Large intestine (tissue), 3 donors: Measurements from ENCODE around the gene TLL2. TPM values are rescaled to one million over a fixed set of nuclear protein-coding genes. Genes with fewer than 3 reads are reported as not detected.
A peak's percentile ranks its signal among the peaks of the same experiment; 100 is the strongest.

ENCODE experiments used
- DNase-seq, 2 donors: peaks; one replicate each; pipeline versions ENCODE4 v3.0.0 to v3.0.0-alpha.2; 2013
- H3K27ac ChIP-seq: one replicate; pipeline ENCODE4 v1.5.1; 2013; ENCODE audit warnings: low read length
- H3K27me3 ChIP-seq: 2 replicates; pipeline ENCODE4 v1.6.1; 2013; ENCODE audit warnings: low read length; ENCODE audit not compliant: control insufficient read depth, insufficient read depth
- H3K36me3 ChIP-seq: 2 replicates; pipeline ENCODE4 v1.6.1; 2013; ENCODE audit warnings: low read length; ENCODE audit not compliant: control insufficient read depth, insufficient read depth
- H3K4me1 ChIP-seq: one replicate; pipeline ENCODE4 v1.6.1; 2013; ENCODE audit warnings: low read length; ENCODE audit not compliant: control insufficient read depth, insufficient read depth
- H3K4me3 ChIP-seq: one replicate; pipeline ENCODE4 v1.5.1; 2013; ENCODE audit warnings: low read length
- H3K9me3 ChIP-seq: one replicate; pipeline ENCODE4 v1.6.1; 2013; ENCODE audit warnings: mild to moderate bottlenecking, low read depth, low read length, moderate library complexity; ENCODE audit not compliant: control insufficient read depth
- WGBS: methylation state at CpG from one replicate; pipeline ENCODE4 v1.1.5; 2013; ENCODE audit warnings: low lambda C conversion rate; ENCODE audit not compliant: insufficient coverage; 5-methylcytosine and 5-hydroxymethylcytosine counted together
- polyA plus RNA-seq: library from polyadenylated mRNA; unstranded; fragments of 120-200 nt; gene quantifications from one replicate; pipeline ENCODE4 v1.2.1, GENCODE V29; 2013

Gene TLL2
- polyA plus RNA-seq, 1 donor = 0.99 TPM

DNA sequence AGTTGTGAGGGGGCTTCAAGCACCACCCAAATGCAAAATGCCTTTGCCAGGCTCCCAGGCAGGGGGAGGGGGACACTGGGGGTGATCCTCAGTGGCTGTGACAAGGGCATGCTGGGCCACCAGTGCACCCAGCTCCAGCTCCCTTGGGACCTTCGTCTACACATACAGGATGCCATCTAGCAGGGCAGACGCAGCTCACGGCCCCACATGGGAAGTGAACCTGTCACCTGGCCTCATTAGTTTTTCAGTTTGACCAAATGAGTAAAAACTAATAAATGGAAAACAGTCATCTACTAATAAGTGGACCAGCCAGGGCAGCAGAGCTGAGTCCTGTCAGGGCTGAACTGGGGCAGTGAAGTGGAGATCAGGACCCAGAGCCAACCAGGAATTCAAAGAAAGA lies 50.2 kb downstream of the TLL2 start:
- Histone ChIP-seq H3K27ac (no peak overlapping the region), H3K9me3 (no peaks in the 10 kb centered on the region), H3K4me3 (no peak overlapping the region), H3K4me1 (no peaks in the 10 kb centered on the region), H3K27me3 (peaks cover 13% of the 10 kb centered on the region), H3K36me3 (no peaks in the 10 kb centered on the region)
- no CpG with 5 or more reads among the region's 3 CpGs for WGBS
- DNase-seq = no peak

DNA sequence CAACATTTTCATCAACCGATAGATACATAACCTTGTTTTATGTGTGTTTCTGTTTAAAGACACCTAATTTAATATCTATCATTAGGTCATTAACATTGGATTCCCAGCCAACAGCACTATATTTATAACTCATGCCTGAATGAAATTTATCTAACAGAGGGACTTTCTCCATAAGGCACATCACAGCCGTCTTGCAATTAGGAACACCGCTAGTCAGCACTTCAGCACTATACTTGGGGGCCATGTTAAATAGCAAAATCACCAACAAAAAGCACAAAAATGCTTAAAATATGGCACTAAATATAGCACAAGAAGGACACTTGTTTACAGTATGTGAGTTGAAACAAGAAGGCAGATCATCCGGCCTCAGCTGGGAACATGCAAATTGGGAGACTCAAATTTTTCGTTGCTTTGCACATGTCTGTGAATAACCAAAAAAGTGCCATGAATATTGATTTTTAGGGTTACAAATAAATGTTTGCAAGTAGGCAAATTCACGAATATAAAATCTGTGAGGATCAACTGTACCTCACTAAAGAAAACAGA lies 51.0 kb downstream of the TLL2 start:
- H3K27ac ChIP-seq = no peak overlapping the region
- no peaks in the 10 kb centered on the region for H3K4me1 ChIP-seq
- H3K4me3 ChIP-seq = no peak overlapping the region
- DNase-seq = no peak
- no peaks in the 10 kb centered on the region for H3K36me3 ChIP-seq
- H3K27me3 ChIP-seq = peaks cover 6% of the 10 kb centered on the region
- 83% methylated on average over 2 of the region's 6 CpGs for WGBS
- H3K9me3 ChIP-seq = no peaks in the 10 kb centered on the region

DNA sequence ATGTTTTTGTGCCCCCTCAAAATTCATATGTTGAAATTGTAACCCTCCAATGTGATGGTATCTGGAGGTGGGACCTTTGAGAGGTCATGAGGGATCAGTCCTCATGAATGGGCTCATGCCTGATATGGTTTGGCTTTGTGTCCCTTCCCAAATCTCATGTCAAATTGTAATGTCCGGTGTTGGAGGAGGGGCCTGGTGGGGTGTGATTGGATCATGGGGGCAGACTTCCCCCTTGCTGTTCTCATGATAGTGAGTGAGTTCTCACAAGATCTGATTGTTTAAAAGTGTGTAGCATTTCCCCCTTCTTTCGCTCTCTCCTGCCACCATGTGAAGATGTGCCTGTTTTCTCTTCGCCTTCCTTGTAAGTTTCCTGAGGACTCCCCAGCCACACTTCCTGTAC lies 53.4 kb downstream of the TLL2 start:
- Histone ChIP-seq H3K36me3 (no peaks in the 10 kb centered on the region), H3K9me3 (no peaks in the 10 kb centered on the region), H3K4me1 (no peaks in the 10 kb centered on the region), H3K27ac (no peak overlapping the region), H3K27me3 (peaks cover 6% of the 10 kb centered on the region), H3K4me3 (no peak overlapping the region)
- 100% methylated on average over 1 of the region's 3 CpGs for WGBS
- DNase-seq = no peak

DNA sequence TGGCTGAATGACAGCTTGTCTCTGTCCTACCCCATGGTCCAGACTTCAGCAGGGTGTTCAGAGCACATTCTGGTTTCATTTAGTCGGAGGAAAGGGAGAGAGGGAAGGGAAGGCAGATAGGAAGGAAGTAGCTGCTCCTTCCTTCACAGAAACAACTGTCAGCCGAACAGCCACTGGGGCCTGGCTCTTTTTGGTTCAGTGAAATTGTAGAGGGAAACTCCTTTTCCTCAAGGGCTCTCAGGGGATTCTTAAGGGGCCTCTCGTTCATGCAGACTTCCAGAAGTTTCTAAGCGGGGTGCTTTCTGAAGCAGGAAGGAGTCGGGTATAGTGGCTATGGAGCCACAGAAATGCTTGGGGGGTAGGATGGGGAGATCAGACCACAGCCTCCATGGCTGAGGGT lies 56.4 kb downstream of the TLL2 start:
- H3K27me3 ChIP-seq = no peaks in the 10 kb centered on the region
- H3K36me3 ChIP-seq = no peaks in the 10 kb centered on the region
- WGBS = 80% methylated on average over 1 of the region's 5 CpGs
- no peak overlapping the region for H3K27ac ChIP-seq
- H3K9me3 ChIP-seq = no peaks in the 10 kb centered on the region
- no peaks in the 10 kb centered on the region for H3K4me1 ChIP-seq
- no peak overlapping the region for H3K4me3 ChIP-seq
- DNase-seq = no peak

DNA sequence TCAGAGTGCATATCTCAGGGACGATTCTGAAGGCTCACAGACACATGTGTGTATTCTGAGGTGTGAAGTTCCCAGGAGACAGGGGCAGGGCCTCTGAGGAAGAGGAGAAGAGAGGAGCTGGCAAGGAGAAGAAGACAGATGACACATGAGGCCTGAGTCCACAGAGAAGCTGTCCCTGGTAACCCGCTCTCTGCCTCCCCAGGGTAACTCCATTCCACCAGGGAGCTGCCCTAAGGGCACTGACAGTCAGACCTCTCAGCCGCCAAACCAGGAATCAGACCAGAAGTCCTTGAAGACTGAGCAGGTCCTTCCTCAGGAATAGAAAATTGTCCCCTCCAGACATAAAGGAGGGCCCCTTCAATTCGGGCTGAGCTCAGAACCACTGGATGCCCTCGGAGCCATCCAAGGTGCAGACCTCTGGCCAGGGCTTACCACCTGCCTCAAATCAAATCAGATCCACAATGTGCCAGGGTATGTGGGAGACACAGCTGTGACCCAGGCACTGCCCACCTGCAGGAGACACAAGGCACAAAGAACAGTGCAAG lies 57.4 kb downstream of the TLL2 start:
- Histone ChIP-seq H3K4me3 (no peak overlapping the region), H3K36me3 (no peaks in the 10 kb centered on the region), H3K27me3 (no peaks in the 10 kb centered on the region), H3K27ac (no peak overlapping the region), H3K9me3 (no peaks in the 10 kb centered on the region), H3K4me1 (no peaks in the 10 kb centered on the region)
- no CpG with 5 or more reads among the region's 5 CpGs for WGBS
- DNase-seq = no peak

DNA sequence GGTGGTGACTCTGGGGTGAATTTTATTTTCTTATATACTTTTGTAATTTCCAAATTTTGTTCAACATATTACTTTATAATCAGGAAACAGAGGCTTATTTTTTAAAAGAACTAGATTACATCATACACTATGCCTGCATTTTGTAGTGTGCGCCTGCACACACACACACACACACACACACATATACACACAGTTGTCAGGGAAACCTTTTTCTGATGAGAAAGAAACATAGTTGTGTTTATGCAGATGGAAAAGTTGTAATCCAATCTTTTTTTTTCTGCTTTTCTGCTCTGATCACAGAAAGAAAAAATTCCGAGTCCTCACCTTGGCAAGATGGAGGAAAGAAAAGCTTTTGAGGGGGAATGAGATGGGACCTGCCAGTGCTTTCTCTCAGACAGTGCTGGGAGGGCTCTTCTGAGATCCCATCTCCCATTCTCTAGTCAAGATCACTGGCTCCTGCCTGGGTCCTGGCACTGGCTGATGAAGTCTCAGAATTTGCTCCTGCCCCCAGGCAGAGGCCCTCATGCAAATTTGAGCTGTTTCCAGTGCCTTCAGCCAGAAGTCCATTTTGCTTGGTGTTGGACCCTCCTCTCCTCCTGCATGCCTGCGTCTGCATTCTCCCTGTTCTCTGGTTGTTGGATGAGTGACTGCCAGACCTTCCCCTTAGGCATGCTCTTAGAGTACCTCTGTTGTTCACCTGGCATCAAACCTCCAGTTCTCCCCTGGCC lies 59.7 kb downstream of the TLL2 start:
- Histone ChIP-seq H3K4me1 (no peaks in the 10 kb centered on the region), H3K4me3 (no peak overlapping the region), H3K9me3 (no peaks in the 10 kb centered on the region), H3K27me3 (peaks cover 7% of the 10 kb centered on the region), H3K36me3 (no peaks in the 10 kb centered on the region), H3K27ac (no peak overlapping the region)
- no CpG with 5 or more reads among the region's 3 CpGs for WGBS
- DNase-seq = no peak

DNA sequence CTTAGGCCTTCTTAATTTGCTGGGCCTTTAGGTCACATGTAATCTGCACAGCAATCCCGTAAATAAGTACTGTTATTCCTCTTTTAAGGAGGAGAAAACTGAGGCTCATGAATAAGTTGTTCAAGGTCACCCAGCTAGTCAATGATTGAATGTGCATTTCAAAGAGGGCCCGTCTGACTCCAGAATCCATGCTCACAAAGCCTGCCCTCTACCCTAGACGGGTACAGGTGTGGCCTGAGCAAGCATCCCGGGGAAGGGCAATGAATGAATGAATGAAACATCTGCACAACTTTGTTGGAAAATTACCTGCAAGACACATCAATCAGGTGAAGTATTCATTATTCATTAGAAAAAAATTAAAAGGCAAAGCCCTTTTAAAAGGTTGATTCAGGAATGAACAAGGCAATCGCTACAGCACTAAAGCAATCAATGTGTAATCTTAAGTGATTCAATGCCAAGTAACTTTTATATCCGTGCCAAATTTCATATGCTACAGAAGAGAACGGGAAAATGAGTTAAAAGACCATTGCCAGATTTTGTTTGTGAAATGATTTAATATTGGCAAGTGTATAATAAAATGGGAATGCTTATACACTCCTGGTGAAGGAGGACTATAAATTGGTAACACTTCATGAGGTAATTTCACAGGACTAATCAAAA lies 61.1 kb downstream of the TLL2 start:
- Histone ChIP-seq H3K27me3 (peaks cover 7% of the 10 kb centered on the region), H3K9me3 (no peaks in the 10 kb centered on the region), H3K4me3 (no peak overlapping the region), H3K36me3 (no peaks in the 10 kb centered on the region), H3K4me1 (no peaks in the 10 kb centered on the region), H3K27ac (no peak overlapping the region)
- no peak for DNase-seq
- WGBS = no CpG with 5 or more reads among the region's 7 CpGs

DNA sequence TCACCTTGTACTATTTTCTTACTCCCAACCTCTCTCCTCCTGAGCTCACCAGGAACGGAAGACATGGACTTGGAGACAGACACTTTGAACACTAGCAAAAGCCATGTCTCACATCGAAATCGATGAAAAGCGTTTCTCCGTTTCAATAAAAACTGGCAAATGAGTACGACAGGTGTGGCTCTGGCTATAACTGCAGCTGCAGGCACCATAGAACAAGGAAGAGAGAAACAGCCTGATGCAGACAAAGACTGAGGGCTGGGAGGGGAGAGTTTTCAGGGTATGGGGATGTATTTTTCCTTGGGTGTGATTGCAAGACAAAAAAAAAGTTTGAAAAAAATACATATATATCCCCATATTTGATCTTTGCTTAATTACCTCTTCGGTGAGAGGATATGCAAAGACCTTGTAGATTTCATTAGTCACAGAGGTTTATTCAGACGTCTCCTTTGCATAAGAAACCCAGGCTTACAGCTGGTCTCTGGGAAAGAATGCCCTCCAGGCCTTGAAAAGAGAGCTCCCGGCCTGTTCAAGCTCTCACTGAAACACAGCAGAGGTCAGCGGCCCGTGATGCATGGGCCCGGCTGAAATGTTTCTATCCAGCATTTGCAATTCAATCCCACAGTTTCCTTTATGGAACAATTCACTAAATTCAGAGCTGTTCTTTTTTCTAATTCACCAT lies 63.1 kb downstream of the TLL2 start:
- H3K27ac ChIP-seq = no peak overlapping the region
- H3K9me3 ChIP-seq = no peaks in the 10 kb centered on the region
- DNase-seq = no peak
- no peak overlapping the region for H3K4me3 ChIP-seq
- H3K36me3 ChIP-seq = no peaks in the 10 kb centered on the region
- H3K4me1 ChIP-seq = no peaks in the 10 kb centered on the region
- H3K27me3 ChIP-seq = peaks cover 13% of the 10 kb centered on the region
- 67% methylated on average over 1 of the region's 12 CpGs for WGBS

DNA sequence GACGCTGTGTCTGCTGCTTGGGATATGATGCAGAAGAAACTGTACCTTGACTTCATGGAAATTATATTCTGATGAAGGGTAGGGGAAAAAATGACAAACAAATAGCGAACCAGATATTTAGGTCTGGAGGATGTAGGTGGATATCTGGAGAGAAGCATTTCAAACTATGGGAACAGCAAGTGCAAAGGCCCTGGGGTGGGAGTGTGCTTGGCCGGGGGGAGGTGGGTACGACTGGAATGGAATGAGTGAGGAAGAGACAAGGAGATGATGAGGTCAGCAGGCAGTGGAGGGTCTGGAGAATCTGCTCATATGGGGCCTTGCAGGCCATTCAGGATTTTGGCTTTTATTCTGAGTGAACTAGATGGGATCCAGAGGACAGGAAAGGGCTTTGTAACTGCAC lies 65.2 kb downstream of the TLL2 start:
- WGBS = 100% methylated on average over 1 of the region's 4 CpGs
- peaks cover 13% of the 10 kb centered on the region for H3K27me3 ChIP-seq
- H3K4me3 ChIP-seq = no peak overlapping the region
- H3K27ac ChIP-seq = no peak overlapping the region
- no peaks in the 10 kb centered on the region for H3K36me3 ChIP-seq
- no peak for DNase-seq
- H3K4me1 ChIP-seq = no peaks in the 10 kb centered on the region
- no peaks in the 10 kb centered on the region for H3K9me3 ChIP-seq

DNA sequence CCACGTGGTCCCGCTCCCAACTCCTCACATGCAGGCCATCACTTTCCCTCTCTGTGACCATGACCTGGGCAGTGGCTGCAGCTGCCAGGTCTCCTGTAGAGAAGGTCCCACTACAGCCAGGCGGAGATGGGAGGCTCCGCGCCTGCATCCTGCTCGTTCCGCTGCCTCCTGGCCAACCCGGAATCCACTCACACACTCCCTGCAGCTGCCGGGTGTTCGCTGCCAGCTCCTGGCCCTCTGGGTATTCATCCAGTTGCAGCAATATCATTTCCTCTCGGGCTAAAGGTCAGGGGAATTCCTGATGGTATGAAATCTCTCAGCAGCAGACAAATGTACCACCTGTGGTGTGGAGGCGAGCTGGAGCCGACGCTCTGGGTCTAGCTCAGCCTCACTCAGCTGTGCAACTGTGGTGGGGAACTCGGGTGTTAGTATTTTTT lies 65.7 kb downstream of the TLL2 start:
- H3K27me3 ChIP-seq = peaks cover 13% of the 10 kb centered on the region
- H3K36me3 ChIP-seq = no peaks in the 10 kb centered on the region
- H3K27ac ChIP-seq = no peak overlapping the region
- peak in 1 of 2 donors; percentile 5 for DNase-seq
- no peaks in the 10 kb centered on the region for H3K4me1 ChIP-seq
- no peak overlapping the region for H3K4me3 ChIP-seq
- no peaks in the 10 kb centered on the region for H3K9me3 ChIP-seq
- WGBS = no CpG with 5 or more reads among the region's 15 CpGs
